Breast epithelium (tissue), 4 donors: ENCODE data around the gene TUBB4B. TPM values are rescaled to one million over a fixed set of nuclear protein-coding genes. Genes with fewer than 3 reads are reported as not detected.

ENCODE experiments used
- DNase-seq, 2 donors: peaks; one replicate each; pipeline ENCODE4 v3.0.0-alpha.2; 2019; ENCODE audit warnings: low spot score in 2 of 2
- H3K27ac ChIP-seq, 2 donors: fragments of 200-600 bp; sonication (generic) in 1 of 2; one replicate each; pipeline ENCODE4 v1.5.1; 2016 to 2019; ENCODE audit warnings: mild to moderate bottlenecking in 1 of 2
- H3K27me3 ChIP-seq, 2 donors: fragments of 200-600 bp; sonication (generic) in 1 of 2; one replicate each; pipeline versions ENCODE4 v1.5.1 to v1.6.0; 2017 to 2019; ENCODE audit warnings: control low read depth in 1 of 2, mild to moderate bottlenecking in 1 of 2
- H3K36me3 ChIP-seq: fragments of 200-600 bp; one replicate; pipeline ENCODE4 v1.5.1; 2019
- H3K4me1 ChIP-seq, 2 donors: fragments of 200-600 bp; sonication (generic); one replicate each; pipeline ENCODE4 v1.5.1; 2016 to 2019; ENCODE audit warnings: control low read depth in 1 of 2
- H3K4me3 ChIP-seq, 3 donors: fragments of 200-600 bp; sonication (generic); 1 replicate in 2 of 3; 2 replicates in 1 of 3; pipeline ENCODE4 v1.5.1; 2016 to 2019; ENCODE audit warnings: mild to moderate bottlenecking in 3 of 3, moderate library complexity in 2 of 3
- H3K9me3 ChIP-seq, 2 donors: fragments of 200-600 bp; sonication (generic) in 1 of 2; one replicate each; pipeline ENCODE4 v1.5.1; 2016 to 2019; ENCODE audit warnings: control low read depth in 1 of 2
- POLR2A ChIP-seq: fragments of 450-650 bp; IDR thresholded peaks from one replicate; pipeline ENCODE4 v1.6.1; 2016; ENCODE audit warnings: antibody characterized with exemption, mild to moderate bottlenecking, moderate library complexity
- POLR2AphosphoS5 ChIP-seq, 3 donors: sonication (generic); formaldehyde crosslinking; IDR thresholded peaks; one replicate each; pipeline ENCODE4 v1.6.1; 2017; ENCODE audit warnings: antibody characterized with exemption in 3 of 3
- intact Hi-C: fragments of 100-400 bp; cut with DNase I; formaldehyde crosslinking; loops from one replicate; pipeline ENCODE4 v1.15.1; 2023; ENCODE audit warnings: low total_unique reads
- total RNA-seq, 3 donors: library from RNA; depleted of rRNA; stranded (reverse); fragments of >200 nt; gene quantifications; one replicate each; pipeline ENCODE4 v1.1.0, GENCODE V29; 2016
- TF ChIP-seq, protein P1 (sequence below), 3 donors: fragments of 450-650 bp; IDR thresholded peaks; one replicate each; pipeline ENCODE4 v1.5.1; 2016 to 2017; ENCODE audit warnings: antibody characterized with exemption in 3 of 3, mild to moderate bottlenecking in 3 of 3, moderate library complexity in 3 of 3

Gene TUBB4B
- total RNA-seq, 3 donors from 2014 or later, result 112 to 188 (median 183) TPM

DNA sequence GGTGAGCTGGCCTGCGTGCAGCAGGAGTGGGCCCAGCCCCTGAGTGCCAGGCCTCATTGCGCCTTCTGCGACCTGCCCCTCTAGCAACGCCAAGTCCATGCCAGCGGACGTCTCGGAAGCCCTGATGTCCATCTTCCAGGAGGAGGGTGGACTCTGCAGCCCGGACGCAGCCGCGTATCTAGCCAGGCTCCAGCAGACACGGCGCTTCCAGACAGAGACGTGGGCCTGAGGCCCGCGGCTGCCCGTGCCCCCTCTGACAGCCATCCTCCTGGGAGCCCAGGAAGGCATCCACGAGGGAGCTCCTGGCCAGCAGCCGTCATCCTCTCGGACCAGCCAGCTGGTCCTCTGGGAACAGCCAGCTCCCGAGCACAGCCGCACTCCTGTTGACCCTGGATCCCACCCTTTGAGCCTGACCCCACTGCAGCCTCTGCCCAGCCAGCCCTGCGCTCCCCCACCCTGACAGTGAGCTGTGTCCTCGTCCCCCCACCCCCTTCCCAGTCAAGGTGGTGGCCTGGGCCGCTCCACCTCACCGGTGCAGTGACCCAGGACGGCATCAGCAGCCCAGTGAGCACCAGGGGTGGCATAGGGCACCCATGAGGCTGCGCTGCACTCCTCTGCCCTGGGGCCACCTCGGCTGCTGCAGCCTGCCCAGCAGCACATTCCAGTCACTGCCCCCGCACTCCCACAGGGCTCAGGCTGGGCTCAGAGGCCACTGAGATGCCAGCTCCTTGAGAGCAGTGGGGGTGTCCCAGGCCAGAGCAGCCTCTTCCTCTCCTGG lies 24.7 kb upstream of the TUBB4B start:
- H3K36me3 ChIP-seq, result no peaks in the 10 kb centered on the region
- H3K9me3 ChIP-seq, result no peaks in the 10 kb centered on the region
- peak overlapping the region in 1 of 3 donors; percentile 63 for H3K4me3 ChIP-seq
- TF ChIP-seq POLR2A (no peak), POLR2AphosphoS5 (IDR thresholded peaks at IDR 0.05) (no peak)
- TF ChIP-seq, protein P1, sequence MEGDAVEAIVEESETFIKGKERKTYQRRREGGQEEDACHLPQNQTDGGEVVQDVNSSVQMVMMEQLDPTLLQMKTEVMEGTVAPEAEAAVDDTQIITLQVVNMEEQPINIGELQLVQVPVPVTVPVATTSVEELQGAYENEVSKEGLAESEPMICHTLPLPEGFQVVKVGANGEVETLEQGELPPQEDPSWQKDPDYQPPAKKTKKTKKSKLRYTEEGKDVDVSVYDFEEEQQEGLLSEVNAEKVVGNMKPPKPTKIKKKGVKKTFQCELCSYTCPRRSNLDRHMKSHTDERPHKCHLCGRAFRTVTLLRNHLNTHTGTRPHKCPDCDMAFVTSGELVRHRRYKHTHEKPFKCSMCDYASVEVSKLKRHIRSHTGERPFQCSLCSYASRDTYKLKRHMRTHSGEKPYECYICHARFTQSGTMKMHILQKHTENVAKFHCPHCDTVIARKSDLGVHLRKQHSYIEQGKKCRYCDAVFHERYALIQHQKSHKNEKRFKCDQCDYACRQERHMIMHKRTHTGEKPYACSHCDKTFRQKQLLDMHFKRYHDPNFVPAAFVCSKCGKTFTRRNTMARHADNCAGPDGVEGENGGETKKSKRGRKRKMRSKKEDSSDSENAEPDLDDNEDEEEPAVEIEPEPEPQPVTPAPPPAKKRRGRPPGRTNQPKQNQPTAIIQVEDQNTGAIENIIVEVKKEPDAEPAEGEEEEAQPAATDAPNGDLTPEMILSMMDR (IDR thresholded peaks at IDR 0.05), result no peak
- H3K4me1 ChIP-seq, result peaks cover 0 to 25% of the 10 kb centered on the region in 2 donors
- intact Hi-C loops, result no loop called here
- no peak for DNase-seq
- peak overlapping the region in 1 of 2 donors; percentile 88 for H3K27ac ChIP-seq
- no peaks in the 10 kb centered on the region for H3K27me3 ChIP-seq

DNA sequence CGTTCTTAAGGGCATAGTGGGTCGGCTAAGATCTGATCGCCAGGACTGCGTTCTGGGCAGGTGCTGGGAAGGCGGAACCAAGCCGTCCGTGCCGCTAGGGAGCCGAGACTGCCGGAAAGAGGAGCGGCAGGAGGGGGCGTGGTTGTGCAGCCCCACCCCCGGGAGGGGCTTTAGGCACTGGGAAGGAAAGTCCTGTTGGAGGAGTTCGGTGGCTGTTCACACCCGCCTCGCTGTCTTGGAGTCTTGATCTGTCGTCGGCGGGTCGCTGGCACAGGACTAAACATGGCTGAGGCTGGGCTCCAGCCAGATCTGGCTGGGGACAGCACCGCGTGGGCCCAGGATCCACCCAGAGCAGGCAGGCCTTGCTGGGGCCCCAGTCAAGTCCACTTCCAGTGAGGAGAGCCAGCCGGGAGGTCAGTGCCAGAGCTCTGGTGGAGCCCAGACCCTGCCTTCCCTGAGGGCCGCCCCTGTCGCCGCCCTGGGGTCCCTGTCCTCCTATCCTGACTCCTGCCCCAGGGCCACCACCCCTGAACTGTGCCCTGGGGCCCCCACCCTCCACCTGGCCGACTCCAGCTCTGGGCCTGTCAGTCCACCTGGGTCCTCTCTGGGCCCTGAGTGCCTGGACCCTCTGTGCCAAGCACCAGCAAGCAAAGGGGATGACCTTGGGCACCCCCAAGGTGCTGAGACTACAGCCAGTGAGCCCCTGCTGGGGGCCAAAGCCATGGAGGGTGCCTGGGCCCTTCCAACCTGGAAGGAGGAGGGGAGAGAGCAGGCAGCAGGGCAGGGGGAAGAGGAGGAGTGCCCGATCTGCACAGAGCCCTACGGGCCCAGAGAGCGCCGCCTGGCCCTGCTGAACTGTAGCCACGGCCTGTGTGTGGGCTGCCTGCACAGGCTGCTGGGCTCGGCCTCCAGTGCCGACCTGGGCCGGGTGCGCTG lies 23.5 kb upstream of the TUBB4B start:
- Histone ChIP-seq H3K27ac (peak overlapping the region; percentile 80 to 88), H3K36me3 (no peaks in the 10 kb centered on the region), H3K27me3 (no peaks in the 10 kb centered on the region), H3K9me3 (no peaks in the 10 kb centered on the region), H3K4me1 (peaks cover 0 to 25% of the 10 kb centered on the region in 2 donors), H3K4me3 (peak overlapping the region; percentile 14 to 63 (median 51))
- intact Hi-C loops, result no loop called here
- TF ChIP-seq POLR2A (no peak), POLR2AphosphoS5 (IDR thresholded peaks at IDR 0.05) (no peak)
- TF ChIP-seq, protein P1 (IDR thresholded peaks at IDR 0.05), result no peak
- DNase-seq, result peak; percentile 86 to 92

DNA sequence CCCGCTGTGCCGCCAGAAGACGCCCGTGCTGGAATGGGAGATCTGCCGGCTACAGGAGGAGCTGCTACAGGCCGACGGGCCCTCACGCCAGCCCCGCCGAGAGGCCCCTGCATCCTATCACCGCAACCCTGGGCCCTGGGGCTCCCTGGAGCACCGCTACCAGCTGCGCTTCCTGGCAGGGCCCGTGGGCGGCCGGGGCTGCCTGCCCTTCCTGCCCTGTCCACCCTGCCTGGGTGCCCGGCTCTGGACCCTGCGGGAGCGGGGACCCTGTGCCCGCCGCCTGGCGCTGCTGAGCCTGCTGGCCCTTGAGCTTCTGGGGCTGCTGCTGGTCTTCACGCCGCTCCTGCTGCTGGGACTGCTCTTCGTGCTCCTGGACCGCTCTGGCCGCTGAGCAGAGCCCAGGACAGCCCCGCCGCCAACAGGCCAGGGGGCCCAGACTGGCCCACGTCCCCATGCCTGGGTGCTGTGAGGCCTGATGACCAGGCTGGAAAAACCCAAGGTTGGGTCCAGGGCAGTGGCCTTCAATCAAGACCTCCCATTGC lies 22.8 kb upstream of the TUBB4B start:
- H3K4me1 ChIP-seq, result peaks cover 0 to 25% of the 10 kb centered on the region in 2 donors
- peak overlapping the region; percentile 80 to 88 for H3K27ac ChIP-seq
- H3K36me3 ChIP-seq, result no peaks in the 10 kb centered on the region
- peak overlapping the region in 2 of 3 donors; percentile 51 to 63 for H3K4me3 ChIP-seq
- no peak for DNase-seq
- TF ChIP-seq POLR2A, result no peak
- TF ChIP-seq, protein P1 (IDR thresholded peaks at IDR 0.05), result no peak
- TF ChIP-seq POLR2AphosphoS5 (IDR thresholded peaks at IDR 0.05), result no peak
- intact Hi-C loops, result no loop called here
- no peaks in the 10 kb centered on the region for H3K27me3 ChIP-seq
- H3K9me3 ChIP-seq, result no peaks in the 10 kb centered on the region

DNA sequence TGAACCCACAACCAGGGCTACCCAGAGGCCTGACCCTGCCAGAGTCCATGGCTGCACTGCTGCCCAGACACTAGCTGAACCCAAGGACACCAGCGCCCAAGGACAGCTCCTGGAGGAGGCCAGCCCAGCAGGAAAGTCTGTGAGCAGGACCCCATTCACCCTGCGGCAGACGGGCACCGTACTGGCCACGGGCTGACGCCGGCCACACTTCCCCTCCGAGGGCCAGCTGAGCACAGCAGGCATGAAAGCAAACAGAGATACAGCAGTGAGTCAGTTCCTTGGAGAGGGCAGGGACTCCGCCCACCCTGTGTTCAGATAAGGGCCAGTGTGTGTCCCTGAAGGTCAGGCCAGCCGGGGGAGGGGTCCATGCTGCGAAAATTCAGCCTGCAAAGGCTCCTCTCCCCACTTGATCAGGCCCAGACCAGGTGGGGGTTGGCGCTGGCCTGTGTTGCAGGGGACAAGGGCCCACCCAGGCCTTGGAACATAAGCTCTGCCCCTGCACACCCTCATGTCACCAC lies 22.3 kb upstream of the TUBB4B start:
- intact Hi-C loops, result no loop called here
- no peak for DNase-seq
- H3K4me3 ChIP-seq, result no peak overlapping the region
- no peaks in the 10 kb centered on the region for H3K9me3 ChIP-seq
- TF ChIP-seq POLR2AphosphoS5 (IDR thresholded peaks at IDR 0.05) (no peak), POLR2A (no peak)
- TF ChIP-seq, protein P1 (IDR thresholded peaks at IDR 0.05), result no peak
- no peak overlapping the region for H3K27ac ChIP-seq
- no peaks in the 10 kb centered on the region for H3K36me3 ChIP-seq
- peaks cover 3 to 25% of the 10 kb centered on the region in 2 donors for H3K4me1 ChIP-seq
- H3K27me3 ChIP-seq, result no peaks in the 10 kb centered on the region
